ENCODE data around the gene POT1. TPM values are rescaled to one million over a fixed set of nuclear protein-coding genes. Genes with fewer than 3 reads are reported as not detected.

The POT1 gene
- total and polyA plus RNA-seq, 2 of the 4 experiments (the other 2 are of a cell fraction) = 12.7 to 28.5 TPM

GRCh38 chr7:124912972-124913371, 16.7 kb downstream of the POT1 start:
- in situ Hi-C loops (cut with MboI; ENCODE audit: low sequenced_read_pairs) (no loop called here), dilution Hi-C loops (cut with HindIII; ENCODE audit: low sequenced_read_pairs, unreplicated experiment) (no loop called here), intact Hi-C loops (cut with micrococcal nuclease) (no loop called here)
- Histone ChIP-seq H3K23ac (ENCODE audit: low read depth, low read length) (no peak overlapping the region), H3K4me3 (ENCODE audit: insufficient read depth, low read depth, low read length) (no peak overlapping the region), H3K9me1 (ENCODE audit: insufficient read depth, low read length) (0 out of 2 replicates have a peak, but pooled peaks cover 3% of the 10 kb centered on the region), H3K4me1 (ENCODE audit: control insufficient read depth, insufficient read depth, low read length) (no peaks in the 10 kb centered on the region), H3K56ac (ENCODE audit: extremely low read depth, insufficient read depth, low read length) (no peak overlapping the region), H3K4ac (ENCODE audit: low read depth, low read length) (no peak overlapping the region), H2BK120ac (ENCODE audit: low read depth, low read length) (no peak overlapping the region), H3K27me3 (ENCODE audit: control insufficient read depth, insufficient read depth, low read length) (no peaks in the 10 kb centered on the region), H4K8ac (ENCODE audit: low read depth in 2 of 2, low read length in 2 of 2) (no peak overlapping the region), H4K91ac (ENCODE audit: insufficient read depth, low read depth, low read length) (no peak overlapping the region), H4K5ac (ENCODE audit: low read depth, low read length) (no peak overlapping the region), H2AK9ac (replicated peaks; ENCODE audit: low read depth, low read length, poor library complexity) (no peak overlapping the region), H3K18ac (ENCODE audit: low read depth, low read length) (no peak overlapping the region), H2BK5ac (ENCODE audit: low read depth, low read length, poor library complexity, severe bottlenecking) (no peak overlapping the region), H2BK15ac (ENCODE audit: low read depth, low read length) (no peak overlapping the region), H4K20me1 (ENCODE audit: insufficient read depth, low read length) (no peaks in the 10 kb centered on the region), H3K9ac (ENCODE audit: low read depth, low read length) (no peak overlapping the region), H2AK5ac (ENCODE audit: low read depth, low read length) (no peak overlapping the region), H3K4me2 (ENCODE audit: low read depth, low read length) (no peak overlapping the region), H3K14ac (replicated peaks; ENCODE audit: low read depth, low read length) (no peak overlapping the region), H3K27ac (ENCODE audit: insufficient read depth, low read length) (no peak overlapping the region), H3K9me3 (ENCODE audit: control insufficient read depth, insufficient read depth, low read length) (no peaks in the 10 kb centered on the region), H2BK20ac (ENCODE audit: low read depth, low read length) (no peak overlapping the region), H3K36me3 (ENCODE audit: control insufficient read depth, insufficient read depth, low read length) (no peaks in the 10 kb centered on the region), H3K79me1 (ENCODE audit: low read depth in 1 of 2, low read length in 2 of 2) (peaks cover 11 to 15% of the 10 kb centered on the region in 2 experiments), H2AFZ (replicated peaks; ENCODE audit: low read length, poor library complexity) (no peak overlapping the region)
- ChIA-PET POLR2A (ENCODE audit: unreplicated experiment) (no interaction called here), CTCF (no interaction called here)
- WGBS, 2 experiments (ENCODE audit: extremely low coverage in 2 of 2, insufficient read length in 1 of 2) = no CpG with 5 or more reads among the region's 4 CpGs
- TF ChIP-seq RFX5 (IDR thresholded peaks at IDR 0.05; ENCODE audit: low read depth, low read length) = no peak
- no peak for TF ChIP-seq CHD1 (IDR thresholded peaks at IDR 0.05; ENCODE audit: low read depth, low read length)
- no peak for TF ChIP-seq CEBPB (IDR thresholded peaks at IDR 0.05; ENCODE audit: low read depth, low read length)
- no peak for TF ChIP-seq CTCF (conservative IDR thresholded peaks at IDR 0.05; ENCODE audit: low read depth, low read length)
- TF ChIP-seq ELK1 (IDR thresholded peaks at IDR 0.05; ENCODE audit: borderline replicate concordance, low read depth, low read length) = no peak
- TF ChIP-seq RCOR1 (IDR thresholded peaks at IDR 0.05; ENCODE audit: insufficient replicate concordance, low read length) = no peak
- TF ChIP-seq BHLHE40 (IDR thresholded peaks at IDR 0.05; ENCODE audit: low read depth, low read length) = no peak
- no peak for TF ChIP-seq USF2 (IDR thresholded peaks at IDR 0.05; ENCODE audit: low read depth, low read length)
- no peak for TF ChIP-seq SMC3 (IDR thresholded peaks at IDR 0.05; ENCODE audit: low read depth, low read length)
- no peak for TF ChIP-seq RAD21 (IDR thresholded peaks at IDR 0.05; ENCODE audit: low read length)
- BruUV-seq (replicated peaks) = no TSS peak
- no peak for DNase-seq
- ATAC-seq (ENCODE audit: low read depth) = no peak

Measured in IMR-90 (cell line).